H9 (cell line): ENCODE measurements around the gene NRXN3. TPM values are rescaled to one million over a fixed set of nuclear protein-coding genes. Genes with fewer than 3 reads are reported as not detected.

Experiments
- DNase-seq: peaks from one replicate; pipeline ENCODE4 v3.0.0-alpha.2; 2017
- H2AFZ ChIP-seq: one replicate; pipeline ENCODE4 v1.6.1; 2013; ENCODE audit warnings: mild to moderate bottlenecking, low read length, control low read depth, moderate library complexity
- H2AK5ac ChIP-seq: 2 replicates; pipeline ENCODE4 v1.6.1; 2013; ENCODE audit warnings: low read length, control low read depth, mixed read lengths; ENCODE audit not compliant: insufficient read length
- H2BK120ac ChIP-seq: one replicate; pipeline ENCODE4 v1.6.1; 2013; ENCODE audit warnings: low read depth, mild to moderate bottlenecking, low read length, control low read depth, inconsistent platforms; ENCODE audit not compliant: poor library complexity, severe bottlenecking
- H2BK12ac ChIP-seq: 2 replicates; pipeline ENCODE4 v1.6.1; 2013; ENCODE audit warnings: low read length, control low read depth, mixed read lengths, low read depth; ENCODE audit not compliant: insufficient read length
- H2BK15ac ChIP-seq: 2 replicates; pipeline ENCODE4 v1.6.1; 2013; ENCODE audit warnings: low read depth, low read length, control low read depth
- H2BK20ac ChIP-seq: one replicate; pipeline ENCODE4 v1.6.1; 2013; ENCODE audit warnings: low read depth, mild to moderate bottlenecking, low read length, control low read depth, inconsistent platforms; ENCODE audit not compliant: poor library complexity, severe bottlenecking
- H2BK5ac ChIP-seq: 2 replicates; pipeline ENCODE4 v1.6.1; 2013; ENCODE audit warnings: low read length, control low read depth, mixed read lengths; ENCODE audit not compliant: insufficient read length
- H3K14ac ChIP-seq: 2 replicates; pipeline ENCODE4 v1.6.1; 2013; ENCODE audit warnings: low read length, control low read depth; ENCODE audit not compliant: insufficient read depth
- H3K18ac ChIP-seq: 2 replicates; pipeline ENCODE4 v1.6.1; 2013; ENCODE audit warnings: low read depth, mild to moderate bottlenecking, mixed read lengths, low read length, control low read depth; ENCODE audit not compliant: insufficient read length
- H3K23ac ChIP-seq: 2 replicates; pipeline ENCODE4 v1.6.1; 2013; ENCODE audit warnings: low read length, control low read depth, mixed read lengths, low read depth; ENCODE audit not compliant: insufficient read length
- H3K23me2 ChIP-seq: 2 replicates; pipeline ENCODE4 v1.6.1; 2013; ENCODE audit warnings: low read depth, mild to moderate bottlenecking, mixed read lengths, low read length, control low read depth; ENCODE audit not compliant: insufficient read length, poor library complexity, severe bottlenecking
- H3K27ac ChIP-seq: 2 replicates; pipeline ENCODE4 v1.5.1; 2013; ENCODE audit warnings: low read length, control low read depth, mixed read lengths, low read depth; ENCODE audit not compliant: insufficient read length
- H3K27me3 ChIP-seq: 2 replicates; pipeline ENCODE4 v1.6.1; 2013; ENCODE audit warnings: low read length, control low read depth, inconsistent platforms; ENCODE audit not compliant: insufficient read depth
- H3K4ac ChIP-seq: 2 replicates; pipeline ENCODE4 v1.6.1; 2013; ENCODE audit warnings: low read depth, mild to moderate bottlenecking, control low read depth, inconsistent platforms, low read length, moderate library complexity
- H3K4me1 ChIP-seq: 2 replicates; pipeline ENCODE4 v1.6.1; 2013; ENCODE audit warnings: low read length, control low read depth, inconsistent platforms; ENCODE audit not compliant: insufficient read depth
- H3K4me2 ChIP-seq: 2 replicates; pipeline ENCODE4 v1.6.1; 2013; ENCODE audit warnings: low read length, control low read depth, mixed read lengths; ENCODE audit not compliant: insufficient read length, insufficient read depth
- H3K56ac ChIP-seq: 2 replicates; pipeline ENCODE4 v1.6.1; 2013; ENCODE audit warnings: low read depth, mild to moderate bottlenecking, mixed read lengths, low read length, control low read depth; ENCODE audit not compliant: insufficient read length
- H3K79me1 ChIP-seq: 2 replicates; pipeline ENCODE4 v1.6.1; 2013; ENCODE audit warnings: low read depth, mild to moderate bottlenecking, moderate library complexity, low read length, control low read depth, inconsistent platforms; ENCODE audit not compliant: insufficient read depth, poor library complexity, severe bottlenecking
- H3K79me2 ChIP-seq: 2 replicates; pipeline ENCODE4 v1.6.1; 2013; ENCODE audit warnings: low read length, control low read depth, inconsistent platforms; ENCODE audit not compliant: insufficient read depth
- H3K9ac ChIP-seq: 2 replicates; pipeline ENCODE4 v1.6.1; 2013; ENCODE audit warnings: low read length, control low read depth, mixed read lengths; ENCODE audit not compliant: insufficient read length; ENCODE audit errors: extremely low read depth
- H3K9me3 ChIP-seq: one replicate; pipeline ENCODE4 v1.6.1; 2013; ENCODE audit warnings: low read depth, low read length, inconsistent platforms; ENCODE audit not compliant: control insufficient read depth
- H3T11ph ChIP-seq: one replicate; pipeline ENCODE4 v1.6.1; 2013; ENCODE audit warnings: mild to moderate bottlenecking, low read length, control low read depth, inconsistent platforms
- H4K20me1 ChIP-seq: one replicate; pipeline ENCODE4 v1.6.1; 2013; ENCODE audit not compliant: control insufficient read depth, insufficient read length, insufficient read depth
- H4K5ac ChIP-seq: 2 replicates; pipeline ENCODE4 v1.6.1; 2013; ENCODE audit warnings: low read depth, mild to moderate bottlenecking, mixed read lengths, low read length, control low read depth; ENCODE audit not compliant: insufficient read length
- H4K8ac ChIP-seq: replicated peaks from 2 replicates; pipeline ENCODE4 v1.6.1; 2013; ENCODE audit warnings: low read length, control low read depth, mixed read lengths, low read depth; ENCODE audit not compliant: insufficient read length
- H4K91ac ChIP-seq: 2 replicates; pipeline ENCODE4 v1.6.1; 2013; ENCODE audit warnings: low read depth, mild to moderate bottlenecking, moderate library complexity, mixed read lengths, low read length, control low read depth; ENCODE audit not compliant: insufficient read length
- H3K27ac Mint-ChIP-seq, 3 experiments: 2 replicates in 2 of 3; 3 replicates in 1 of 3; pipeline ENCODE4 v1.8.0; 2020 to 2021; ENCODE audit warnings: mixed read lengths in 3 of 3, mild to moderate bottlenecking in 1 of 3, moderate library complexity in 1 of 3
- H3K27me3 Mint-ChIP-seq: 2 replicates; pipeline ENCODE4 v1.8.0; 2021; ENCODE audit warnings: low read depth, mild to moderate bottlenecking, moderate library complexity, mixed read lengths
- H3K36me3 Mint-ChIP-seq, 3 experiments: 2 replicates in 2 of 3; 3 replicates in 1 of 3; pipeline ENCODE4 v1.8.0; 2020 to 2021; ENCODE audit warnings: low read depth in 3 of 3, mixed read lengths in 3 of 3; ENCODE audit not compliant: insufficient read depth in 1 of 3
- H3K4me1 Mint-ChIP-seq, 2 experiments: 2 replicates each; pipeline ENCODE4 v1.8.0; 2020; ENCODE audit warnings: mixed read lengths in 2 of 2
- H3K4me3 Mint-ChIP-seq, 2 experiments: 2 replicates in 1 of 2; 3 replicates in 1 of 2; pipeline ENCODE4 v1.8.0; 2020 to 2021; ENCODE audit warnings: mild to moderate bottlenecking in 2 of 2, mixed read lengths in 2 of 2, moderate library complexity in 1 of 2
- H3K9me3 Mint-ChIP-seq, 2 experiments: 2 replicates in 1 of 2; 3 replicates in 1 of 2; pipeline ENCODE4 v1.8.0; 2020; ENCODE audit warnings: mild to moderate bottlenecking in 2 of 2, mixed read lengths in 2 of 2, moderate library complexity in 1 of 2
- WGBS: extraction: QIAGEN DNeasy Blood & Tissue Kit; methylation state at CpG from one replicate; pipeline ENCODE4 v1.1.7; 2013; ENCODE audit warnings: missing lambda C conversion rate, low lambda C conversion rate, mixed read lengths; ENCODE audit not compliant: insufficient read length; ENCODE audit errors: extremely low coverage; 5-methylcytosine and 5-hydroxymethylcytosine counted together
- total RNA-seq: library from RNA; stranded (reverse); gene quantifications from 2 replicates; pipeline ENCODE4 v1.2.1, GENCODE V29; 2021
- TF ChIP-seq, protein P1 (sequence below): fragments of 200-600 bp; sonication (generic); conservative IDR thresholded peaks from 3 replicates; pipeline ENCODE4 v1.8.0; 2021; ENCODE audit warnings: antibody characterized with exemption, mild to moderate bottlenecking

Gene NRXN3
- total RNA-seq, 1 experiment from 2014 or later = 1.8 TPM

DNA sequence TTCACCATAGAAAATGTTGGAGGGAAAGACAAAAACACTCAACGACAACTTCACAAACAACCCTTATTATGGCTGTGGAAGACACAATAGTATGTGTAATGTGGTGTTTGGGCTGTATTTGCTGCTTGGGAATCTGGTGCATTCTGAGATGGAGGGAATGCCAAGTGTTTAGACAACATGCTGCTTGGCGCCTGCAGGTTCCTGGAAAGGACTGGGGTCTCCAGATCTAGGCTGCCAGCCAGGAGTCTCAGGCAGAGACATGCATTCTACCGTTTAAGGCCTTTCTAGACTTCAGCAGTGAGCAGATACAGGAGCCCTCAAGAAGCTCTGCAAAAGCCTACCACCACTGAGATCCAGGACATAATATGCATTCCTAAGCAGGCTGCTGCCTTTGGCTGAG lies 418.7 kb downstream of the NRXN3 start:
- TF ChIP-seq, protein P1, sequence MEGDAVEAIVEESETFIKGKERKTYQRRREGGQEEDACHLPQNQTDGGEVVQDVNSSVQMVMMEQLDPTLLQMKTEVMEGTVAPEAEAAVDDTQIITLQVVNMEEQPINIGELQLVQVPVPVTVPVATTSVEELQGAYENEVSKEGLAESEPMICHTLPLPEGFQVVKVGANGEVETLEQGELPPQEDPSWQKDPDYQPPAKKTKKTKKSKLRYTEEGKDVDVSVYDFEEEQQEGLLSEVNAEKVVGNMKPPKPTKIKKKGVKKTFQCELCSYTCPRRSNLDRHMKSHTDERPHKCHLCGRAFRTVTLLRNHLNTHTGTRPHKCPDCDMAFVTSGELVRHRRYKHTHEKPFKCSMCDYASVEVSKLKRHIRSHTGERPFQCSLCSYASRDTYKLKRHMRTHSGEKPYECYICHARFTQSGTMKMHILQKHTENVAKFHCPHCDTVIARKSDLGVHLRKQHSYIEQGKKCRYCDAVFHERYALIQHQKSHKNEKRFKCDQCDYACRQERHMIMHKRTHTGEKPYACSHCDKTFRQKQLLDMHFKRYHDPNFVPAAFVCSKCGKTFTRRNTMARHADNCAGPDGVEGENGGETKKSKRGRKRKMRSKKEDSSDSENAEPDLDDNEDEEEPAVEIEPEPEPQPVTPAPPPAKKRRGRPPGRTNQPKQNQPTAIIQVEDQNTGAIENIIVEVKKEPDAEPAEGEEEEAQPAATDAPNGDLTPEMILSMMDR = no peak
- no peaks in the 10 kb centered on the region for H3K9me3 Mint-ChIP-seq
- Histone ChIP-seq H3K23ac (no peak overlapping the region), H4K8ac (no peak overlapping the region), H2BK120ac (no peak overlapping the region), H3K56ac (no peak overlapping the region), H3K79me2 (no peaks in the 10 kb centered on the region), H2BK5ac (no peak overlapping the region), H3K4me2 (no peak overlapping the region), H3T11ph (no peak overlapping the region), H2AFZ (no peak overlapping the region), H3K79me1 (no peaks in the 10 kb centered on the region), H2AK5ac (no peak overlapping the region), H4K5ac (no peak overlapping the region), H3K14ac (no peak overlapping the region), H2BK20ac (no peak overlapping the region), H3K4ac (no peak overlapping the region), H3K27me3 (no peaks in the 10 kb centered on the region), H3K9me3 (no peaks in the 10 kb centered on the region), H4K91ac (no peak overlapping the region), H3K4me1 (no peaks in the 10 kb centered on the region), H3K9ac (no peak overlapping the region), H2BK15ac (no peak overlapping the region), H3K18ac (no peak overlapping the region), H3K23me2 (no peaks in the 10 kb centered on the region), H3K27ac (no peak overlapping the region), H2BK12ac (no peak overlapping the region), H4K20me1 (no peaks in the 10 kb centered on the region)
- H3K27ac Mint-ChIP-seq = no peak overlapping the region
- H3K27me3 Mint-ChIP-seq = no peaks in the 10 kb centered on the region; the same call in 1 of the 2 replicates
- DNase-seq = no peak
- no CpG with 5 or more reads among the region's 3 CpGs for WGBS
- peaks cover 4 to 8% of the 10 kb centered on the region in 2 experiments for H3K4me1 Mint-ChIP-seq
- H3K36me3 Mint-ChIP-seq = no peaks in the 10 kb centered on the region
- H3K4me3 Mint-ChIP-seq = no peak overlapping the region
